ENCODE data around the gene RASSF4. TPM values are rescaled to one million over a fixed set of nuclear protein-coding genes. Genes with fewer than 3 reads are reported as not detected.

Gene RASSF4
- polyA plus RNA-seq, 1 donor (not counting 4 experiments of a cell fraction or from before 2014, with no cell fraction given), result 0.20 TPM

- Histone ChIP-seq H3K79me2 (ENCODE audit: control insufficient read depth, insufficient read depth, low read length) (no peaks in the 10 kb centered on the region), H3K4me1 (ENCODE audit: control insufficient read depth, extremely low read depth, insufficient read depth, low read length) (peaks cover 11% of the 10 kb centered on the region), H3K4me3 (ENCODE audit: control insufficient read depth in 2 of 3, extremely low read depth in 1 of 3, insufficient read depth in 2 of 3, low read depth in 1 of 3, low read length in 3 of 3) (no peak overlapping the region), H3K27me3 (ENCODE audit: control insufficient read depth, extremely low read depth, insufficient read depth, low read length) (no peaks in the 10 kb centered on the region), H2AFZ (ENCODE audit: control insufficient read depth, low read length) (peak overlapping the region; percentile 32), H3K27ac (ENCODE audit: control insufficient read depth, insufficient read depth, low read length) (no peak overlapping the region), H4K20me1 (ENCODE audit: control insufficient read depth, extremely low read depth, insufficient read depth, low read length) (no peaks in the 10 kb centered on the region), H3K9ac (ENCODE audit: control insufficient read depth, extremely low read depth, insufficient read depth, low read length) (no peak overlapping the region), H3K36me3 (ENCODE audit: control insufficient read depth in 2 of 2, extremely low read depth in 1 of 2, insufficient read depth in 2 of 2, low read length in 2 of 2) (no peaks in the 10 kb centered on the region), H3K9me3 (ENCODE audit: control insufficient read depth, low read depth, low read length) (no peaks in the 10 kb centered on the region), H3K4me2 (ENCODE audit: control insufficient read depth, extremely low read depth, insufficient read depth, low read depth, low read length) (no peak overlapping the region), H3K9me1 (ENCODE audit: control insufficient read depth, extremely low read depth, insufficient read depth, low read length) (no peaks in the 10 kb centered on the region)
- dilution Hi-C loops (cut with MboI; ENCODE audit: extremely low pct_ligation_motif_present, low sequenced_read_pairs), result no loop called here
- TF ChIP-seq CTCF (optimal IDR thresholded peaks at IDR 0.05 in 1 of 3, IDR thresholded peaks at IDR 0.05 in 1 of 3, conservative IDR thresholded peaks at IDR 0.05 in 1 of 3; ENCODE audit: extremely low read depth in 1 of 3, insufficient read depth in 2 of 3, low read length in 3 of 3) (no peak), EZH2 (IDR thresholded peaks at IDR 0.05; ENCODE audit: low read length) (no peak)
- no peak for FAIRE-seq
- DNase-seq (ENCODE audit: low read depth, low spot score), result no peak
Observed at GRCh38 chr10:44935966-44936295, 23.7 kb upstream of the RASSF4 start.

GRCh38 chr10:44936314-44936975 is 23.2 kb upstream of the RASSF4 start:
- H3K9me3 ChIP-seq (ENCODE audit: control insufficient read depth, low read depth, low read length), result no peaks in the 10 kb centered on the region
- no peaks in the 10 kb centered on the region for H4K20me1 ChIP-seq (ENCODE audit: control insufficient read depth, extremely low read depth, insufficient read depth, low read length)
- no peak for TF ChIP-seq EZH2 (IDR thresholded peaks at IDR 0.05; ENCODE audit: low read length)
- TF ChIP-seq CTCF (optimal IDR thresholded peaks at IDR 0.05 in 1 of 3, IDR thresholded peaks at IDR 0.05 in 1 of 3, conservative IDR thresholded peaks at IDR 0.05 in 1 of 3; ENCODE audit: extremely low read depth in 1 of 3, insufficient read depth in 2 of 3, low read length in 3 of 3), result no peak
- H3K27me3 ChIP-seq (ENCODE audit: control insufficient read depth, extremely low read depth, insufficient read depth, low read length), result no peaks in the 10 kb centered on the region
- no peaks in the 10 kb centered on the region for H3K9me1 ChIP-seq (ENCODE audit: control insufficient read depth, extremely low read depth, insufficient read depth, low read length)
- dilution Hi-C loops (cut with MboI; ENCODE audit: extremely low pct_ligation_motif_present, low sequenced_read_pairs), result no loop called here
- no peak overlapping the region for H3K27ac ChIP-seq (ENCODE audit: control insufficient read depth, insufficient read depth, low read length)
- H3K4me2 ChIP-seq (ENCODE audit: control insufficient read depth, extremely low read depth, insufficient read depth, low read depth, low read length), result no peak overlapping the region
- no peak overlapping the region for H2AFZ ChIP-seq (ENCODE audit: control insufficient read depth, low read length)
- no peaks in the 10 kb centered on the region for H3K79me2 ChIP-seq (ENCODE audit: control insufficient read depth, insufficient read depth, low read length)
- FAIRE-seq, result no peak
- peaks cover 11% of the 10 kb centered on the region for H3K4me1 ChIP-seq (ENCODE audit: control insufficient read depth, extremely low read depth, insufficient read depth, low read length)
- H3K9ac ChIP-seq (ENCODE audit: control insufficient read depth, extremely low read depth, insufficient read depth, low read length), result no peak overlapping the region
- no peaks in the 10 kb centered on the region for H3K36me3 ChIP-seq (ENCODE audit: control insufficient read depth in 2 of 2, extremely low read depth in 1 of 2, insufficient read depth in 2 of 2, low read length in 2 of 2)
- DNase-seq (ENCODE audit: low read depth, low spot score), result no peak
- H3K4me3 ChIP-seq (ENCODE audit: control insufficient read depth in 2 of 3, extremely low read depth in 1 of 3, insufficient read depth in 2 of 3, low read depth in 1 of 3, low read length in 3 of 3), result no peak overlapping the region
